CD4-positive, CD25-positive, alpha-beta regulatory T cell (primary cell): ENCODE measurements around the gene TRIM73. TPM values are rescaled to one million over a fixed set of nuclear protein-coding genes. Genes with fewer than 3 reads are reported as not detected.
A peak's percentile ranks its signal among the peaks of the same experiment; 100 is the strongest.
"Not testable (repeated sequence)": the region's sequence is repeated elsewhere in the genome, so short reads cannot be mapped to it uniquely, and the experiment has no call there.

Experiments
- ATAC-seq, 2 donors: fragments of 150-1000 bp; cut with Tn5 transposase; one replicate each; pipeline ENCODE4 v1.10.0; 2021; ENCODE audit warnings: low read depth in 2 of 2, moderate number of reproducible peaks in 2 of 2, moderate library complexity in 1 of 2
- DNase-seq, 3 donors: peaks; one replicate each; pipeline versions ENCODE4 v3.0.0 to v3.0.0-alpha.2; 2012 to 2022; ENCODE audit warnings: mixed read lengths in 1 of 3
- H3K27ac ChIP-seq: one replicate; pipeline ENCODE4 v1.7.0; 2013; ENCODE audit warnings: mild to moderate bottlenecking, low read length; ENCODE audit not compliant: insufficient read depth, poor library complexity, severe bottlenecking
- H3K27me3 ChIP-seq: one replicate; pipeline ENCODE4 v1.7.0; 2013; ENCODE audit warnings: low read length; ENCODE audit not compliant: control insufficient read depth, insufficient read depth
- H3K36me3 ChIP-seq: one replicate; pipeline ENCODE4 v1.7.0; 2013; ENCODE audit warnings: mild to moderate bottlenecking, low read length, moderate library complexity; ENCODE audit not compliant: control insufficient read depth, insufficient read depth
- H3K4me1 ChIP-seq: 2 replicates; pipeline ENCODE4 v1.7.0; 2013; ENCODE audit warnings: mild to moderate bottlenecking, low read length; ENCODE audit not compliant: insufficient read depth, control insufficient read depth, poor library complexity, severe bottlenecking
- H3K4me3 ChIP-seq: one replicate; pipeline ENCODE4 v1.7.0; 2013; ENCODE audit warnings: low read depth, mild to moderate bottlenecking, low read length, moderate library complexity
- H3K9me3 ChIP-seq, 2 experiments: 1 replicate in 1 of 2; 2 replicates in 1 of 2; pipeline ENCODE4 v1.7.0; 2013; ENCODE audit warnings: low read length in 2 of 2, mild to moderate bottlenecking in 1 of 2, moderate library complexity in 1 of 2; ENCODE audit not compliant: control insufficient read depth in 2 of 2
- H3K27ac Mint-ChIP-seq, 3 donors: one replicate each; pipeline ENCODE4 v1.8.0; 2020 to 2022; ENCODE audit warnings: mild to moderate bottlenecking in 3 of 3, mixed read lengths in 3 of 3, moderate library complexity in 2 of 3
- H3K27me3 Mint-ChIP-seq: one replicate; pipeline ENCODE4 v1.8.0; 2022; ENCODE audit warnings: mild to moderate bottlenecking, mixed read lengths
- H3K36me3 Mint-ChIP-seq: one replicate; pipeline ENCODE4 v1.8.0; 2020; ENCODE audit warnings: mixed read lengths
- H3K4me1 Mint-ChIP-seq, 4 donors: one replicate each; pipeline ENCODE4 v1.8.0; 2020 to 2022; ENCODE audit warnings: mixed read lengths in 4 of 4, mild to moderate bottlenecking in 1 of 4
- H3K4me3 Mint-ChIP-seq, 4 donors: one replicate each; pipeline ENCODE4 v1.8.0; 2020 to 2022; ENCODE audit warnings: mild to moderate bottlenecking in 4 of 4, mixed read lengths in 4 of 4, moderate library complexity in 3 of 4
- H3K9me3 Mint-ChIP-seq, 7 donors: one replicate each; pipeline ENCODE4 v1.8.0; 2020 to 2022; ENCODE audit warnings: mixed read lengths in 7 of 7, mild to moderate bottlenecking in 3 of 7, moderate library complexity in 2 of 7
- polyA plus RNA-seq, 4 donors: library from polyadenylated mRNA; unstranded; fragments of 300-500 nt; fragmentation: Illumina TruSeq; gene quantifications; one replicate each; pipeline ENCODE4 v1.2.3, GENCODE V29; 2021
- total RNA-seq: library from RNA; stranded (reverse); gene quantifications from one replicate; pipeline ENCODE4 v1.2.3, GENCODE V29; 2022

TRIM73 gene
- total and polyA plus RNA-seq, 5 donors from 2014 or later, result 0.73 to 28.2 (median 0.81) TPM

DNA sequence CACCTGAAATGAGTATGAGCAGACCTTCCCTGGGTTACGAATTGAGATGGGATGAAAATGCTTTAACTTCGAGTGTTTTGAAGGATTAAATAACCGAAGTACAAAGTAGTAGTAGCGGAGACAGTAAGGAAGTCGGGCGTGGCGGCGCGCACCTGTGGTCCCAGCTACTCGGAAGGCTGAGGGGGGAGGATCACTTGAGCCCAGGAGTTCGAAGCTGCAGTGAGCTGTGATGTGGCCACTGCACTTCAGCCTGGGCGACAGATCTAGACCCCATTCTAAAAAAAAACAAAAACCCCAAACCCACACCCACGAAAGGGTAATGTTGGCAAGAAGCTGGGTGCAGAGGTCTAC, 15.4 kb downstream of the TRIM73 start:
- H3K4me3 Mint-ChIP-seq, result not testable (repeated sequence)
- ATAC-seq, result peak in 1 of 2 donors; percentile 2

DNA sequence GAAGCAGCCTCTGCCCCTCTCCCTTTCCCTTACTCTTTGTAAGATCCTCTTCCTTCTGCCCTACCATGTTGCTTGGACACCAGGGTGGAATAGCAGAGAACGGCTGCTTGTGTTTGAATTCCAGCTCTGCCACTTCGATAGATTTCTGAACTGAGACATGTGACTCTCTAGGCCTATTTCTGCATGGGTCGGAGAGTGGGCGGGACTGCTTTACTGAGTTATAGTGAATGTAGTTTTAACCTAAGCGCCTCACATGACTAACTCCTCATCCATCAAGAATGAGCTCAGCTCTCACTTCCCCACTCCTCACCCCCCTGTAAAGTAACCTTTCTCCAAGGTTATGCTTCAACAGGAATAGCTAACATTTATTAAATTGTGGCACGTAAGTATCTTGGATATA, 18.8 kb downstream of the TRIM73 start:
- H3K36me3 Mint-ChIP-seq, H3K9me3 Mint-ChIP-seq, H3K4me1 Mint-ChIP-seq, DNase-seq, ATAC-seq, H3K4me1 ChIP-seq, H3K27ac ChIP-seq, H3K4me3 Mint-ChIP-seq, H3K9me3 ChIP-seq, H3K36me3 ChIP-seq, H3K27ac Mint-ChIP-seq, H3K27me3 ChIP-seq, H3K4me3 ChIP-seq, H3K27me3 Mint-ChIP-seq: not testable (repeated sequence)

More for the DNA sequence above, 15.4 kb downstream of the TRIM73 start:
- H3K27ac ChIP-seq, H3K27me3 ChIP-seq, H3K4me3 ChIP-seq, H3K27ac Mint-ChIP-seq, H3K4me1 ChIP-seq, H3K27me3 Mint-ChIP-seq, H3K9me3 ChIP-seq, H3K36me3 ChIP-seq, H3K4me1 Mint-ChIP-seq, H3K9me3 Mint-ChIP-seq, DNase-seq, H3K36me3 Mint-ChIP-seq: not testable (repeated sequence)

DNA sequence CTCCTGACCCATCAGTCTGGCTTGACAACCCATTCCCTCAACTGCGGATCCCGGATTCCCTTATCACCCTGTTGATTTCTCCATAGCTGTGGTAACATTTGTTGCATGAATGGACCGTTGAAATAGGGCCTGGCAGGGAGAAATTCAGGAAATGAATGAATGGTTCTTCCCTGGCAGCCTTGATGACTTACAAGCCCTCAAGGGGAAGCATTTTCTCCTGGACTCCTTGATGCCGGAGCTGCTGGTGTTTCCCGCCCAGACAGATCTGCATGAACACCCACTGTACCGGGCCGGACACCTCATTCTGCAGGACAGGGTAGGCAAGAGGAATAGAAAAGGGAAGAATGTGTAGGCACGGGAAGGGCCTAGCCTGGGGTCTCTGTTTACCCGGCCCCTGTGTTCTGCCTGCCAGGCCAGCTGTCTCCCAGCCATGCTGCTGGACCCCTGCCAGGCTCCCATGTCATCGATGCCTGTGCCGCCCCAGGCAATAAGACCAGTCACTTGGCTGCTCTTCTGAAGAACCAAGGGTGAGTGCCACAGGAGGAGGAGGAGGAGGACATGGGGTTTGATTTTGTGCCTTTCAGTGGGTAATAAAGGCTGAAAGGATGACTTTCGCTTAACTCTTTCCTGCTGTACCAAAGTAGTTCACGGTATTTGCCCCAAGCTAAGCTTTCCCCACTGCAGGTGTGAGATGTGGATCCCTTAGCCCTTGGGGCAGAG, 19.4 kb downstream of the TRIM73 start:
- not testable (repeated sequence) for H3K27ac ChIP-seq, H3K9me3 Mint-ChIP-seq, H3K4me1 ChIP-seq, H3K36me3 Mint-ChIP-seq, H3K27me3 ChIP-seq, H3K36me3 ChIP-seq, H3K4me3 Mint-ChIP-seq, ATAC-seq, DNase-seq, H3K27ac Mint-ChIP-seq, H3K9me3 ChIP-seq, H3K4me3 ChIP-seq, H3K27me3 Mint-ChIP-seq, H3K4me1 Mint-ChIP-seq

DNA sequence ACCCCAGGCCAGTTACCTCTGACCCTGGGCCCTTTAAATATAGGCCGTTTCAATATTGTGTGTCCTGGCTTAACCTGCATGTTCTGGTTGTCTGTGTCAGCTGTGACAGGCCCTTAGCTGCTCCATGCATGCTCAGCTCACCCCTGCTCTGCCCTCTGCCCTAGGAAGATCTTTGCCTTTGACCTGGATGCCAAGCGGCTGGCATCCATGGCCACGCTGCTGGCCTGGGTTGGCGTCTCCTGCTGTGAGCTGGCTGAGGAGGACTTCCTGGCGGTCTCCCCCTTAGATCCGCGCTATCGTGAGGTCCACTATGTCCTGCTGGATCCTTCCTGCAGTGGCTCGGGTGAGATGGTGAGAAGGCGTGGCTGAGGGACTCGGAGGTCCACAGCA, 20.0 kb downstream of the TRIM73 start:
- not testable (repeated sequence) for H3K4me1 Mint-ChIP-seq, H3K4me1 ChIP-seq, H3K27ac ChIP-seq, H3K36me3 Mint-ChIP-seq, H3K9me3 Mint-ChIP-seq, DNase-seq, H3K9me3 ChIP-seq, H3K27me3 Mint-ChIP-seq, H3K36me3 ChIP-seq, H3K27me3 ChIP-seq, ATAC-seq, H3K27ac Mint-ChIP-seq, H3K4me3 ChIP-seq
- H3K4me3 Mint-ChIP-seq, result peak overlapping the region in 1 of 4 donors; percentile 21

DNA sequence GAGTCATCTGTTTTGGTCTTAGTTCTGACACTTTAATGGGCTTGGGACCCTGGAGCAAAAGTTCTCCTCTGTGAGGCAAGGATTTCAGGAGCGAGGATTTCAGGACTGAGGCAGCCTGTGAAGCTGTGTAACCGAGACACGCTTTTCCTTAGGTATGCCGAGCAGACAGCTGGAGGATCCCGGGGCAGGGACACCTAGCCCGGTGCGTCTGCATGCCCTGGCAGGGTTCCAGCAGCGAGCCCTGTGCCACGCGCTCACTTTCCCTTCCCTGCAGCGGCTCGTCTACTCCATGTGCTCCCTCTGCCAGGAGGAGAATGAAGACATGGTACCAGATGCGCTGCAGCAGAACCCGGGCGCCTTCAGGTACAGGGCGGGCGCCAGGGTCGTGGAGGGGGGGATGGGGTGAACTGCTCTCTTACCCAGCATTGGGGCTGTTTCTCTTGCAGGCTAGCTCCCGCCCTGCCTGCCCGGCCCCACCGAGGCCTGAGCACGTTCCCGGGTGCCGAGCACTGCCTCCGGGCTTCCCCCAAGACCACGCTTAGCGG, 20.5 kb downstream of the TRIM73 start:
- H3K27ac Mint-ChIP-seq, result not testable (repeated sequence)

DNA sequence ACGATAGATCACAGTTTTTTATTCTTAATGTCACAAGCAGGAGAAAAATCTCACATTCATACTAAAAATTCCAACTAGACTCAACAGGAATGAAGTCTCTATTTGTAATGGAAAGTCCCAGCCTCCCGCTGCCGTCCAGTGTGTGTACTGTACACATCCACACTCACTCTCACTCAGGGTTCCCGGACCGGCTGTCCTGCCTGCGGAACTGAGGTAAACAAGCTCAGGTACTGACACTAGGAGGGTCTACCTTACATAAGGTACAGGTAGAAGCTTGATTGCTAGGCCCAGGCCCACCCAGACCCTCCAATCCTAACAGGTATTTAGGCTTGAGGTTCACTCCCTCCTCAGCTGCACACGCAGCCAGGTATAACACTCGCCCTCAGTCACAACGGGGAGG, 21.4 kb downstream of the TRIM73 start:
- not testable (repeated sequence) for H3K4me1 Mint-ChIP-seq, H3K4me1 ChIP-seq, H3K4me3 Mint-ChIP-seq, H3K9me3 ChIP-seq, ATAC-seq, H3K36me3 Mint-ChIP-seq, DNase-seq, H3K9me3 Mint-ChIP-seq, H3K36me3 ChIP-seq, H3K27me3 ChIP-seq, H3K27ac ChIP-seq, H3K27ac Mint-ChIP-seq, H3K4me3 ChIP-seq, H3K27me3 Mint-ChIP-seq

More for the DNA sequence above, 20.5 kb downstream of the TRIM73 start:
- H3K27ac ChIP-seq, ATAC-seq, H3K4me1 Mint-ChIP-seq, H3K36me3 Mint-ChIP-seq, DNase-seq, H3K4me1 ChIP-seq, H3K4me3 Mint-ChIP-seq, H3K27me3 ChIP-seq, H3K4me3 ChIP-seq, H3K9me3 Mint-ChIP-seq, H3K27me3 Mint-ChIP-seq, H3K9me3 ChIP-seq, H3K36me3 ChIP-seq: not testable (repeated sequence)

DNA sequence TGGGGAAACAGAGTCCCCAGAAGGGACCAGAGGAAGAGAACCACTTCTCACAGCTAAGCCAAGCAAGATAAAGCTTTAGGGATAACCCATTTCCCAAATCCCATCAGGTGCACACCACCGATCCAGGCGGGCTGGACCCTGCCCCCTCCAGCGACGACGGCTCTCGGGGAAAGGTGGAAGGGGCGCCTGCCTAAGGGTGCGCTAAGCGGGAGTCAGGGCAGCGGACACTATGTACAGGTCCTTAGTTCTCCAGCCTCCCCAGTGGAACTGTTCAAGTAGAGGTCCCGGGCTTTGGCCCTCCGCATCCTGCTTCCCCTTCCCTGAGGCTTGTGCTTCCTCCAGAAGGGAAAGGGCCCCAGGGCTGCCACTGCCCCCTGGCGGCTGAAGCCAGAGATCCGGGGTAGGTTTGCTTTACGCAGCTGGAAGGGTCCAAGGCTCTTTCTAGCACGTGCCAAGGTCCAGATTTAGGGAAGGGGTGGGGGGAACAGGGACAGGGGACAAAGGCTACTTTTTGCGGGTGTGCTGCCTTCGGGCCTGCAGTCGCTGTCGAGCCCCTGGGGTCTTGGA, 22.9 kb downstream of the TRIM73 start:
- not testable (repeated sequence) for ATAC-seq

DNA sequence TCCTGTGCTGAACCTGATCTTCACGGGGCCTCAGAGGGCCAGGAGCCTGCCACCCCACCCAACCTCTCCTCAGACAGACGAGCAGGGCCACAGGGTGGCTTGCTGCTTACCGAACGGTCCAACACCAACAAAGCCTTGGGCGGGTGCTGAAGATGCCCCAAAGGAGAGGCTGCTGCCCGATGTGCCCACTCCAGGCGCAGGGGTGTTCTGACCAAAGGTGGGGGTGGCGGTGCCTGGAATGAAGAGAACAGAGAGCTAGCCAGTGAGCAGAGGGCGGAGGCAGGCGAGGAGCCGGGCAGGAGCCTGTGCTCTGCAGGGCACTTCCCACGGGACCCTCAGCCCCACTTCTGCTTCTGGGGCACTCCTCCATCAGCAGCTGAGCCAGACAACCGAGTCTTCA, 23.8 kb downstream of the TRIM73 start:
- H3K4me1 Mint-ChIP-seq, H3K36me3 ChIP-seq, H3K27me3 Mint-ChIP-seq, H3K4me1 ChIP-seq, ATAC-seq, H3K9me3 Mint-ChIP-seq, H3K9me3 ChIP-seq, H3K27ac ChIP-seq, H3K4me3 Mint-ChIP-seq, H3K27me3 ChIP-seq, H3K36me3 Mint-ChIP-seq, DNase-seq, H3K4me3 ChIP-seq: not testable (repeated sequence)
- peak overlapping the region in 1 of 3 donors; percentile 63 for H3K27ac Mint-ChIP-seq

More for the DNA sequence above, 22.9 kb downstream of the TRIM73 start:
- not testable (repeated sequence) for H3K36me3 ChIP-seq, H3K4me1 Mint-ChIP-seq, DNase-seq, H3K27me3 ChIP-seq, H3K27ac ChIP-seq, H3K27me3 Mint-ChIP-seq, H3K4me1 ChIP-seq, H3K9me3 ChIP-seq, H3K4me3 Mint-ChIP-seq, H3K4me3 ChIP-seq, H3K36me3 Mint-ChIP-seq, H3K27ac Mint-ChIP-seq, H3K9me3 Mint-ChIP-seq
